ENCODE measurements around the gene PGPEP1.
A peak's percentile ranks its signal among the peaks of the same experiment; 100 is the strongest.

The PGPEP1 gene

GRCh38 chr19:18329035-18329376 lies 11.4 kb upstream of the PGPEP1 start:
- in situ Hi-C loops (cut with MboI; ENCODE audit: low pct_unique_long_range_greater_than_20kb, low sequenced_read_pairs, unreplicated experiment), result no loop called here
- no peak for TF ChIP-seq CTCF (IDR thresholded peaks at IDR 0.05; ENCODE audit: extremely low read depth, insufficient read depth, missing control alignments)
- no peak for DNase-seq (ENCODE audit: low spot score)

- TF ChIP-seq CTCF (IDR thresholded peaks at IDR 0.05; ENCODE audit: extremely low read depth, insufficient read depth, missing control alignments), result no peak
- in situ Hi-C loops (cut with MboI; ENCODE audit: low pct_unique_long_range_greater_than_20kb, low sequenced_read_pairs, unreplicated experiment), result no loop called here
- no peak for DNase-seq (ENCODE audit: low spot score)
Observed at GRCh38 chr19:18330868-18331267, 9.5 kb upstream of the PGPEP1 start.

GRCh38 chr19:18332917-18333530 lies 7.4 kb upstream of the PGPEP1 start:
- in situ Hi-C loops (cut with MboI; ENCODE audit: low pct_unique_long_range_greater_than_20kb, low sequenced_read_pairs, unreplicated experiment), result no loop called here
- no peak for TF ChIP-seq CTCF (IDR thresholded peaks at IDR 0.05; ENCODE audit: extremely low read depth, insufficient read depth, missing control alignments)
- no peak for DNase-seq (ENCODE audit: low spot score)

DNA sequence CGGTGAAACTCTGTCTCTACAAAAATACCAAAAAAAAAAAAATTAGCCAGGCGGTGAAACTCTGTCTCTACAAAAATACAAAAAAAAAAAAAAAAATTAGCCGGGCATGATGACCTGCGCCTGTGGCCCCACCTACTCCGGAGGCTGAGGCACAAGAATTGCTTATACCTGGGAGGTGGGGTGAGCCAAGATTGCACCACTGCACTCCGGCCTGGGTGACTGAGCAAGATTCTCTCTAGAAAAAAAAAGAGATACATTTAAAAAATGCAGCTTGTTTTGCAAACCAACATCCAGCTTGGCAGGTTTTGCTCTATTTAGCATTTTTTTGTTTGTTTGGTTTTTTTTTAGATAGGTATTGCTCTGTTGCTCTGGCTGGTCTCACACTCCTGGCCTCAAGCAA lies 6.7 kb upstream of the PGPEP1 start:
- in situ Hi-C loops (cut with MboI; ENCODE audit: low pct_unique_long_range_greater_than_20kb, low sequenced_read_pairs, unreplicated experiment), result no loop called here
- no peak for DNase-seq (ENCODE audit: low spot score)
- TF ChIP-seq CTCF (IDR thresholded peaks at IDR 0.05; ENCODE audit: extremely low read depth, insufficient read depth, missing control alignments), result no peak

DNA sequence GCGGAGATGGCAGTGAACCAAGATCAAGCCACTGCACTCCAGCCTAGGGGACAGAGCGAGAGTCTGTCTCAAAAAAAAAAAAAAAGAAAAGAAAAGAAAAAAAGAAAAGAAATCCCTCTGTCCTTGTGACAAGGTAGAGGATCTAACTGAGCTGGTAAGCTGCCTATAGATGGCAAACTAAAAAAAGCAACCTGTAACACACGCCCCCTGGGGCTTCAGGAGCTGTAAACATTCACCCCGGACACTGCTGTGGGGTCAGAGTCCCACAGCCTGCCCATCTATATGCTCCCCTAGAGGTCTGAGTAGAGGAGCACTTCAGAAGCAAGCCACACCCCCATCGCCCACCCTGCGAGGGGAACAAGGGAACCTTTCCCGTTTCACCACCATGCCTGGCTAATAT lies 4.3 kb upstream of the PGPEP1 start:
- no peak for TF ChIP-seq CTCF (IDR thresholded peaks at IDR 0.05; ENCODE audit: extremely low read depth, insufficient read depth, missing control alignments)
- in situ Hi-C loops (cut with MboI; ENCODE audit: low pct_unique_long_range_greater_than_20kb, low sequenced_read_pairs, unreplicated experiment), result no loop called here
- DNase-seq (ENCODE audit: low spot score), result no peak

GRCh38 chr19:18338541-18338940 lies 1.9 kb upstream of the PGPEP1 start:
- TF ChIP-seq CTCF (IDR thresholded peaks at IDR 0.05; ENCODE audit: extremely low read depth, insufficient read depth, missing control alignments), result no peak
- in situ Hi-C loops (cut with MboI; ENCODE audit: low pct_unique_long_range_greater_than_20kb, low sequenced_read_pairs, unreplicated experiment), result no loop called here
- DNase-seq (ENCODE audit: low spot score), result no peak

DNA sequence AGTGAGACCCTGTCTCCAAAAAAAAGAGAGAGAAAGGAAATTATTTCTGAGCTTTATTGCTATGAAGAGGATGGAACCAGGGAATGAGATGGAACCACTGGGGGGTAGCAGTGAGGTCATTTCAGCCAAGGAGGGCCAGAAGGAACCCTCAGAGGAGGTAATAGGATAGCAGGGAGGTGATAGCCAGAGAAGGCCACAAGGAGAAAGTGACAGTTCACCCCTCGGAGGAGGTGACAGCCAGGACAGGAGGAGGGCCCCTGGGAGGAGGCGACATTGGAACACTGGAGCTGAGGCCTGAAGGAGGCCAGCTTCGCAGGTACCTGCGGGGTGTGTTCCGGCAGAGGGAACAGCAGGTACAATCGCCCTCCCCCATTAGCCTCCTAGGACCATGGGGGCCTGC lies 675 bp upstream of the PGPEP1 start:
- in situ Hi-C loops (cut with MboI; ENCODE audit: low pct_unique_long_range_greater_than_20kb, low sequenced_read_pairs, unreplicated experiment), result no loop called here
- TF ChIP-seq CTCF (IDR thresholded peaks at IDR 0.05; ENCODE audit: extremely low read depth, insufficient read depth, missing control alignments), result peak; percentile 42
- peak; percentile 40 for DNase-seq (ENCODE audit: low spot score)
